GM23338 (cell line): ENCODE data around the gene LZIC. TPM values are rescaled to one million over a fixed set of nuclear protein-coding genes. Genes with fewer than 3 reads are reported as not detected.

Experiments used
- ATAC-seq: fragments of 200-7000 bp; cut with Tn5 transposase; 3 replicates; pipeline ENCODE4 v1.9.1; 2020
- DNase-seq: peaks from one replicate; pipeline ENCODE4 v3.0.0-alpha.2; 2015; ENCODE audit warnings: low spot score
- H2AFZ ChIP-seq: fragments of 200-600 bp; sonication (generic); 2 replicates; pipeline ENCODE4 v1.8.0; 2016; ENCODE audit warnings: antibody characterized with exemption, mild to moderate bottlenecking, moderate library complexity
- H3F3A ChIP-seq: fragments of 200-600 bp; sonication (generic); replicated peaks from 2 replicates; pipeline ENCODE4 v1.8.0; 2017; ENCODE audit warnings: antibody characterized with exemption, mixed run types, low read depth
- H3K27ac ChIP-seq: fragments of 200-600 bp; sonication (generic); 2 replicates; pipeline ENCODE4 v1.6.1; 2016; ENCODE audit warnings: low read depth
- H3K27me3 ChIP-seq: fragments of 200-600 bp; sonication (generic); 2 replicates; pipeline ENCODE4 v1.8.0; 2016; ENCODE audit warnings: mild to moderate bottlenecking, mixed run types, moderate library complexity; ENCODE audit not compliant: insufficient read depth
- H3K36me3 ChIP-seq: fragments of 200-600 bp; sonication (generic); 2 replicates; pipeline ENCODE4 v1.8.0; 2016; ENCODE audit warnings: mild to moderate bottlenecking; ENCODE audit not compliant: insufficient read depth
- H3K4me1 ChIP-seq: fragments of 200-600 bp; sonication (generic); 2 replicates; pipeline ENCODE4 v1.8.0; 2016; ENCODE audit warnings: mild to moderate bottlenecking, moderate library complexity; ENCODE audit not compliant: insufficient read depth
- H3K4me2 ChIP-seq: fragments of 200-600 bp; sonication (generic); 2 replicates; pipeline ENCODE4 v1.7.1; 2017; ENCODE audit warnings: mixed run types
- H3K4me3 ChIP-seq: fragments of 200-600 bp; sonication (generic); 2 replicates; pipeline ENCODE4 v1.6.1; 2016; ENCODE audit warnings: mixed run types
- H3K79me2 ChIP-seq: fragments of 200-600 bp; sonication (generic); replicated peaks from 2 replicates; pipeline ENCODE4 v1.8.0; 2017; ENCODE audit warnings: mild to moderate bottlenecking; ENCODE audit not compliant: insufficient read depth
- H3K9me2 ChIP-seq: fragments of 200-600 bp; sonication (generic); 2 replicates; pipeline ENCODE4 v1.8.0; 2017; ENCODE audit not compliant: insufficient read depth
- H4K20me1 ChIP-seq: fragments of 200-600 bp; sonication (generic); replicated peaks from 2 replicates; pipeline ENCODE4 v1.8.0; 2017; ENCODE audit warnings: mild to moderate bottlenecking; ENCODE audit not compliant: insufficient read depth
- H3K27ac Mint-ChIP-seq: 2 replicates; pipeline ENCODE4 v1.8.0; 2020; ENCODE audit warnings: inconsistent platforms, mild to moderate bottlenecking, moderate library complexity, mixed read lengths
- H3K27me3 Mint-ChIP-seq: 3 replicates; pipeline ENCODE4 v1.8.0; 2022; ENCODE audit warnings: low read depth, mild to moderate bottlenecking, moderate library complexity, mixed read lengths, inconsistent platforms; ENCODE audit not compliant: insufficient read depth, poor library complexity
- H3K36me3 Mint-ChIP-seq: 3 replicates; pipeline ENCODE4 v1.8.0; 2021; ENCODE audit warnings: low read depth, mild to moderate bottlenecking, inconsistent platforms, moderate library complexity, mixed read lengths
- H3K4me1 Mint-ChIP-seq: 3 replicates; pipeline ENCODE4 v1.8.0; 2020; ENCODE audit warnings: mild to moderate bottlenecking, inconsistent platforms, mixed read lengths
- H3K4me3 Mint-ChIP-seq: 3 replicates; pipeline ENCODE4 v1.8.0; 2021; ENCODE audit warnings: moderate library complexity, mild to moderate bottlenecking, inconsistent platforms, mixed read lengths
- H3K9me3 Mint-ChIP-seq: 3 replicates; pipeline ENCODE4 v1.8.0; 2020; ENCODE audit warnings: moderate library complexity, mild to moderate bottlenecking, inconsistent platforms, mixed read lengths
- CREB1 ChIP-seq: fragments of 250-450 bp; sonication (Bioruptor Pico); IDR thresholded peaks from 2 replicates; pipeline ENCODE4 v1.5.0; 2020; ENCODE audit warnings: low read depth, mild to moderate bottlenecking, moderate library complexity
- EZH2 ChIP-seq: fragments of 200-600 bp; sonication (generic); IDR thresholded peaks from one replicate; pipeline ENCODE4 v1.8.0; 2017; ENCODE audit warnings: antibody characterized with exemption, mild to moderate bottlenecking, low read depth; ENCODE audit not compliant: unreplicated experiment
- EZH2phosphoT487 ChIP-seq: fragments of 200-600 bp; sonication (generic); IDR thresholded peaks from one replicate; pipeline ENCODE4 v1.8.1; 2018; ENCODE audit warnings: antibody characterized with exemption; ENCODE audit not compliant: unreplicated experiment
- JUNB ChIP-seq: IDR thresholded peaks from one replicate; pipeline ENCODE4 v1.6.1; 2016; ENCODE audit warnings: antibody characterized with exemption; ENCODE audit not compliant: unreplicated experiment
- NANOG ChIP-seq: IDR thresholded peaks from 2 replicates; pipeline ENCODE4 v1.6.1; 2016; ENCODE audit warnings: antibody characterized with exemption, borderline replicate concordance
- POLR2AphosphoS5 ChIP-seq: IDR thresholded peaks from 2 replicates; pipeline ENCODE4 v1.6.1; 2016; ENCODE audit warnings: antibody characterized with exemption, low read depth
- STAT1 ChIP-seq: IDR thresholded peaks from one replicate; pipeline ENCODE4 v1.6.1; 2016; ENCODE audit warnings: antibody characterized with exemption; ENCODE audit not compliant: unreplicated experiment
- ZNF114 ChIP-seq: fragments of 250-450 bp; sonication (Bioruptor Pico); IDR thresholded peaks from 2 replicates; pipeline ENCODE4 v1.5.0; 2020; ENCODE audit warnings: mild to moderate bottlenecking, moderate library complexity
- ZNF331 ChIP-seq: fragments of 250-450 bp; sonication (Bioruptor Pico); IDR thresholded peaks from 2 replicates; pipeline ENCODE4 v1.5.0; 2020; ENCODE audit warnings: low read depth, mild to moderate bottlenecking, moderate library complexity
- polyA plus RNA-seq: library from polyadenylated mRNA; unstranded; fragments of >200 nt; fragmentation: Nextera tagmentation; extraction: Ambion mirVana; gene quantifications from 2 replicates; pipeline ENCODE4 v1.2.1, GENCODE V29; 2016
- total RNA-seq: library from RNA; depleted of rRNA; stranded (reverse); fragments of >200 nt; shearing (Covaris generic); gene quantifications from 2 replicates; pipeline ENCODE4 v1.2.3, GENCODE V29; 2014
- TF ChIP-seq, protein P1 (sequence below): IDR thresholded peaks from 2 replicates; pipeline ENCODE4 v1.6.1; 2016; ENCODE audit warnings: antibody characterized with exemption
- TF ChIP-seq, protein P2 (sequence below): IDR thresholded peaks from one replicate; pipeline ENCODE4 v1.6.1; 2018; ENCODE audit warnings: antibody characterized with exemption; ENCODE audit not compliant: unreplicated experiment
- TF ChIP-seq, protein P3 (sequence below), 2 experiments: fragments of 200-600 bp in 1 of 2; sonication (generic) in 1 of 2; conservative IDR thresholded peaks; 2 replicates each; pipeline versions ENCODE4 v1.5.1 to v1.6.1; 2016 to 2017; ENCODE audit warnings: antibody characterized with exemption in 2 of 2, low read depth in 2 of 2, mild to moderate bottlenecking in 2 of 2, moderate library complexity in 1 of 2
- TF ChIP-seq, protein P4 (sequence below): fragments of 250-450 bp; sonication (Bioruptor Pico); IDR thresholded peaks from 2 replicates; pipeline ENCODE4 v1.5.0; 2020; ENCODE audit warnings: mild to moderate bottlenecking, moderate library complexity

The LZIC gene
- total and polyA plus RNA-seq, 2 experiments from 2014 or later: 19.4 to 23.5 TPM

DNA sequence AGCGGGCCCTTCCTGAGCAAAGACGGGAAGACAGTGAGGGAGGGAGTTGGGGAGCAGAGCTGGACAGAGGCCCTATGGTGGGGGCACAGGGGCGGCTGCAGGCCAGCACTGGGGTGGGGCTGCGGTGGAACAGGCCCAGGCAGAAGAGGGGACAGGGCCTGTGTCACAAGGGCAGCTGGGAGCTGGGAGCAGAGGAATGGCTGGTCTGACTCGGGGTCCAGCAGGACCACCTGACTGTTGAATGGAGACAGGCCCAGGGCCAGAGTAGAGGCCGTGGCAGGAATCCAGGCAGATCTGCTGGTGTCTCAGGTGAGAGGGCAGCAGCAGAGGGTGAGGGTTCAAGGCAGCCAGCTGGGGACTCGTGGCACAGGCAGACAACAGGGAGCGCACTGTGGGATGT is 58.4 kb downstream of the LZIC start:
- H3K27ac ChIP-seq: no peak overlapping the region

More for the DNA sequence above, 58.4 kb downstream of the LZIC start:
- H2AFZ ChIP-seq: no peak overlapping the region
- TF ChIP-seq, protein P1, sequence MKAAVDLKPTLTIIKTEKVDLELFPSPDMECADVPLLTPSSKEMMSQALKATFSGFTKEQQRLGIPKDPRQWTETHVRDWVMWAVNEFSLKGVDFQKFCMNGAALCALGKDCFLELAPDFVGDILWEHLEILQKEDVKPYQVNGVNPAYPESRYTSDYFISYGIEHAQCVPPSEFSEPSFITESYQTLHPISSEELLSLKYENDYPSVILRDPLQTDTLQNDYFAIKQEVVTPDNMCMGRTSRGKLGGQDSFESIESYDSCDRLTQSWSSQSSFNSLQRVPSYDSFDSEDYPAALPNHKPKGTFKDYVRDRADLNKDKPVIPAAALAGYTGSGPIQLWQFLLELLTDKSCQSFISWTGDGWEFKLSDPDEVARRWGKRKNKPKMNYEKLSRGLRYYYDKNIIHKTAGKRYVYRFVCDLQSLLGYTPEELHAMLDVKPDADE: no peak
- TF ChIP-seq, protein P2, sequence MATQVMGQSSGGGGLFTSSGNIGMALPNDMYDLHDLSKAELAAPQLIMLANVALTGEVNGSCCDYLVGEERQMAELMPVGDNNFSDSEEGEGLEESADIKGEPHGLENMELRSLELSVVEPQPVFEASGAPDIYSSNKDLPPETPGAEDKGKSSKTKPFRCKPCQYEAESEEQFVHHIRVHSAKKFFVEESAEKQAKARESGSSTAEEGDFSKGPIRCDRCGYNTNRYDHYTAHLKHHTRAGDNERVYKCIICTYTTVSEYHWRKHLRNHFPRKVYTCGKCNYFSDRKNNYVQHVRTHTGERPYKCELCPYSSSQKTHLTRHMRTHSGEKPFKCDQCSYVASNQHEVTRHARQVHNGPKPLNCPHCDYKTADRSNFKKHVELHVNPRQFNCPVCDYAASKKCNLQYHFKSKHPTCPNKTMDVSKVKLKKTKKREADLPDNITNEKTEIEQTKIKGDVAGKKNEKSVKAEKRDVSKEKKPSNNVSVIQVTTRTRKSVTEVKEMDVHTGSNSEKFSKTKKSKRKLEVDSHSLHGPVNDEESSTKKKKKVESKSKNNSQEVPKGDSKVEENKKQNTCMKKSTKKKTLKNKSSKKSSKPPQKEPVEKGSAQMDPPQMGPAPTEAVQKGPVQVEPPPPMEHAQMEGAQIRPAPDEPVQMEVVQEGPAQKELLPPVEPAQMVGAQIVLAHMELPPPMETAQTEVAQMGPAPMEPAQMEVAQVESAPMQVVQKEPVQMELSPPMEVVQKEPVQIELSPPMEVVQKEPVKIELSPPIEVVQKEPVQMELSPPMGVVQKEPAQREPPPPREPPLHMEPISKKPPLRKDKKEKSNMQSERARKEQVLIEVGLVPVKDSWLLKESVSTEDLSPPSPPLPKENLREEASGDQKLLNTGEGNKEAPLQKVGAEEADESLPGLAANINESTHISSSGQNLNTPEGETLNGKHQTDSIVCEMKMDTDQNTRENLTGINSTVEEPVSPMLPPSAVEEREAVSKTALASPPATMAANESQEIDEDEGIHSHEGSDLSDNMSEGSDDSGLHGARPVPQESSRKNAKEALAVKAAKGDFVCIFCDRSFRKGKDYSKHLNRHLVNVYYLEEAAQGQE: no peak
- TF ChIP-seq ZNF114 (CRISPR knock-in tag) (no peak), EZH2phosphoT487 (no peak), EZH2 (no peak), CREB1 (CRISPR knock-in tag) (no peak), NANOG (no peak), JUNB (no peak), POLR2AphosphoS5 (no peak), STAT1 (no peak), ZNF331 (CRISPR knock-in tag) (no peak)
- TF ChIP-seq, protein P3, sequence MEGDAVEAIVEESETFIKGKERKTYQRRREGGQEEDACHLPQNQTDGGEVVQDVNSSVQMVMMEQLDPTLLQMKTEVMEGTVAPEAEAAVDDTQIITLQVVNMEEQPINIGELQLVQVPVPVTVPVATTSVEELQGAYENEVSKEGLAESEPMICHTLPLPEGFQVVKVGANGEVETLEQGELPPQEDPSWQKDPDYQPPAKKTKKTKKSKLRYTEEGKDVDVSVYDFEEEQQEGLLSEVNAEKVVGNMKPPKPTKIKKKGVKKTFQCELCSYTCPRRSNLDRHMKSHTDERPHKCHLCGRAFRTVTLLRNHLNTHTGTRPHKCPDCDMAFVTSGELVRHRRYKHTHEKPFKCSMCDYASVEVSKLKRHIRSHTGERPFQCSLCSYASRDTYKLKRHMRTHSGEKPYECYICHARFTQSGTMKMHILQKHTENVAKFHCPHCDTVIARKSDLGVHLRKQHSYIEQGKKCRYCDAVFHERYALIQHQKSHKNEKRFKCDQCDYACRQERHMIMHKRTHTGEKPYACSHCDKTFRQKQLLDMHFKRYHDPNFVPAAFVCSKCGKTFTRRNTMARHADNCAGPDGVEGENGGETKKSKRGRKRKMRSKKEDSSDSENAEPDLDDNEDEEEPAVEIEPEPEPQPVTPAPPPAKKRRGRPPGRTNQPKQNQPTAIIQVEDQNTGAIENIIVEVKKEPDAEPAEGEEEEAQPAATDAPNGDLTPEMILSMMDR (conservative IDR thresholded peaks at IDR 0.05; ENCODE audit: low read depth in 2 of 2): no peak
- TF ChIP-seq, protein P4, sequence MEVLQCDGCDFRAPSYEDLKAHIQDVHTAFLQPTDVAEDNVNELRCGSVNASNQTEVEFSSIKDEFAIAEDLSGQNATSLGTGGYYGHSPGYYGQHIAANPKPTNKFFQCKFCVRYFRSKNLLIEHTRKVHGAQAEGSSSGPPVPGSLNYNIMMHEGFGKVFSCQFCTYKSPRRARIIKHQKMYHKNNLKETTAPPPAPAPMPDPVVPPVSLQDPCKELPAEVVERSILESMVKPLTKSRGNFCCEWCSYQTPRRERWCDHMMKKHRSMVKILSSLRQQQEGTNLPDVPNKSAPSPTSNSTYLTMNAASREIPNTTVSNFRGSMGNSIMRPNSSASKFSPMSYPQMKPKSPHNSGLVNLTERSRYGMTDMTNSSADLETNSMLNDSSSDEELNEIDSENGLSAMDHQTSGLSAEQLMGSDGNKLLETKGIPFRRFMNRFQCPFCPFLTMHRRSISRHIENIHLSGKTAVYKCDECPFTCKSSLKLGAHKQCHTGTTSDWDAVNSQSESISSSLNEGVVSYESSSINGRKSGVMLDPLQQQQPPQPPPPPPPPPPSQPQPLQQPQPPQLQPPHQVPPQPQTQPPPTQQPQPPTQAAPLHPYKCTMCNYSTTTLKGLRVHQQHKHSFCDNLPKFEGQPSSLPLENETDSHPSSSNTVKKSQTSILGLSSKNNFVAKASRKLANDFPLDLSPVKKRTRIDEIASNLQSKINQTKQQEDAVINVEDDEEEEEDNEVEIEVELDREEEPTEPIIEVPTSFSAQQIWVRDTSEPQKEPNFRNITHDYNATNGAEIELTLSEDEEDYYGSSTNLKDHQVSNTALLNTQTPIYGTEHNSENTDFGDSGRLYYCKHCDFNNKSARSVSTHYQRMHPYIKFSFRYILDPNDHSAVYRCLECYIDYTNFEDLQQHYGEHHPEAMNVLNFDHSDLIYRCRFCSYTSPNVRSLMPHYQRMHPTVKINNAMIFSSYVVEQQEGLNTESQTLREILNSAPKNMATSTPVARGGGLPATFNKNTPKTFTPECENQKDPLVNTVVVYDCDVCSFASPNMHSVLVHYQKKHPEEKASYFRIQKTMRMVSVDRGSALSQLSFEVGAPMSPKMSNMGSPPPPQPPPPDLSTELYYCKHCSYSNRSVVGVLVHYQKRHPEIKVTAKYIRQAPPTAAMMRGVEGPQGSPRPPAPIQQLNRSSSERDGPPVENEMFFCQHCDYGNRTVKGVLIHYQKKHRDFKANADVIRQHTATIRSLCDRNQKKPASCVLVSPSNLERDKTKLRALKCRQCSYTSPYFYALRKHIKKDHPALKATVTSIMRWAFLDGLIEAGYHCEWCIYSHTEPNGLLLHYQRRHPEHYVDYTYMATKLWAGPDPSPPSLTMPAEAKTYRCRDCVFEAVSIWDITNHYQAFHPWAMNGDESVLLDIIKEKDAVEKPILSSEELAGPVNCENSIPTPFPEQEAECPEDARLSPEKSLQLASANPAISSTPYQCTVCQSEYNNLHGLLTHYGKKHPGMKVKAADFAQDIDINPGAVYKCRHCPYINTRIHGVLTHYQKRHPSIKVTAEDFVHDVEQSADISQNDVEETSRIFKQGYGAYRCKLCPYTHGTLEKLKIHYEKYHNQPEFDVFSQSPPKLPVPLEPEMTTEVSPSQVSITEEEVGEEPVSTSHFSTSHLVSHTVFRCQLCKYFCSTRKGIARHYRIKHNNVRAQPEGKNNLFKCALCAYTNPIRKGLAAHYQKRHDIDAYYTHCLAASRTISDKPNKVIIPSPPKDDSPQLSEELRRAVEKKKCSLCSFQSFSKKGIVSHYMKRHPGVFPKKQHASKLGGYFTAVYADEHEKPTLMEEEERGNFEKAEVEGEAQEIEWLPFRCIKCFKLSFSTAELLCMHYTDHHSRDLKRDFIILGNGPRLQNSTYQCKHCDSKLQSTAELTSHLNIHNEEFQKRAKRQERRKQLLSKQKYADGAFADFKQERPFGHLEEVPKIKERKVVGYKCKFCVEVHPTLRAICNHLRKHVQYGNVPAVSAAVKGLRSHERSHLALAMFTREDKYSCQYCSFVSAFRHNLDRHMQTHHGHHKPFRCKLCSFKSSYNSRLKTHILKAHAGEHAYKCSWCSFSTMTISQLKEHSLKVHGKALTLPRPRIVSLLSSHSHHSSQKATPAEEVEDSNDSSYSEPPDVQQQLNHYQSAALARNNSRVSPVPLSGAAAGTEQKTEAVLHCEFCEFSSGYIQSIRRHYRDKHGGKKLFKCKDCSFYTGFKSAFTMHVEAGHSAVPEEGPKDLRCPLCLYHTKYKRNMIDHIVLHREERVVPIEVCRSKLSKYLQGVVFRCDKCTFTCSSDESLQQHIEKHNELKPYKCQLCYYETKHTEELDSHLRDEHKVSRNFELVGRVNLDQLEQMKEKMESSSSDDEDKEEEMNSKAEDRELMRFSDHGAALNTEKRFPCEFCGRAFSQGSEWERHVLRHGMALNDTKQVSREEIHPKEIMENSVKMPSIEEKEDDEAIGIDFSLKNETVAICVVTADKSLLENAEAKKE (CRISPR knock-in tag): no peak
- H3K4me1 ChIP-seq: no peaks in the 10 kb centered on the region
- no peaks in the 10 kb centered on the region; the same call in 1 of the 2 replicates for H3F3A ChIP-seq
- no peaks in the 10 kb centered on the region; the same call in 1 of the 2 replicates for H4K20me1 ChIP-seq
- no peak for DNase-seq
- no peaks in the 10 kb centered on the region for H3K79me2 ChIP-seq
- Mint-ChIP-seq H3K4me1 (peaks cover 25% of the 10 kb centered on the region), H3K27ac (no peak overlapping the region; the same call in 1 of the 2 replicates), H3K9me3 (no peaks in the 10 kb centered on the region), H3K27me3 (peaks cover 12% of the 10 kb centered on the region), H3K36me3 (peaks cover 9% of the 10 kb centered on the region; the same call in 2 of the 3 replicates), H3K4me3 (no peak overlapping the region)
- ATAC-seq: no peak
- H3K4me2 ChIP-seq: no peak overlapping the region
- H3K36me3 ChIP-seq: no peaks in the 10 kb centered on the region; the same call in 1 of the 2 replicates
- no peaks in the 10 kb centered on the region for H3K9me2 ChIP-seq
- no peak overlapping the region for H3K4me3 ChIP-seq
- no peaks in the 10 kb centered on the region for H3K27me3 ChIP-seq
